ENCODE measurements around the gene KCTD2. TPM values are rescaled to one million over a fixed set of nuclear protein-coding genes. Genes with fewer than 3 reads are reported as not detected.
"Not testable (repeated sequence)": the region's sequence is repeated elsewhere in the genome, so short reads cannot be mapped to it uniquely, and the experiment has no call there.

The KCTD2 gene
- total RNA-seq, 1 experiment from 2014 or later = 28.0 TPM

DNA sequence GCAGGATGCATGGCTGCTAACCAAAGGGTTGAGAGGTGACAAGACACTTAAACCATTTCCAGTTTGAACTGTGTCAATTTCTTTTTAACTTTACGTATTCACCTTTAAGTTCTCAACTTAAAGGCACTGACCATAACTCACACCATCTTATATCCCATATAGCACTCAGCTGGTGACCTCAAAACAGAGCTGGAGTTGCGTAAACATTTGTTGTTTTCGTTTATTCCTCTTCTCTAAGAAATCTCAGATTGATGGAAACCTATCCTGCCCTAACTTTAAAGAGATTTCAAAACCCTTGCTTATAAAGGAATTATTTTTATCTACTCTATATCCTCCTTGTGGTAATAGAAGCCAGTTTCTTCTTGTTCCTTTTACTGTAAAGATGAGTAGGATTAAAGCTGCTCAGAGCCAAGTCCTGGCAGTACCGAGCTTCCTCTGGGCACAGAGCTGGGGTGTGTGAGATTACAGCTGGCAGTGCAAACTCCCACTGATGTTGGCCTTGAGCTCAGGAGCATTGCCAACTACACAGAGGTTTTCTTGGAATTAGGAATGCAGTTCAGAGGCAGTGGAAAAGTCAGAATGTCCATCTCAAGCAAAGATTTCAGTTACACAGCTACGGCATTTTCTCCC, 1.3 kb downstream of the KCTD2 start:
- no peak for DNase-seq (ENCODE audit: extremely low read depth, low read depth)

DNA sequence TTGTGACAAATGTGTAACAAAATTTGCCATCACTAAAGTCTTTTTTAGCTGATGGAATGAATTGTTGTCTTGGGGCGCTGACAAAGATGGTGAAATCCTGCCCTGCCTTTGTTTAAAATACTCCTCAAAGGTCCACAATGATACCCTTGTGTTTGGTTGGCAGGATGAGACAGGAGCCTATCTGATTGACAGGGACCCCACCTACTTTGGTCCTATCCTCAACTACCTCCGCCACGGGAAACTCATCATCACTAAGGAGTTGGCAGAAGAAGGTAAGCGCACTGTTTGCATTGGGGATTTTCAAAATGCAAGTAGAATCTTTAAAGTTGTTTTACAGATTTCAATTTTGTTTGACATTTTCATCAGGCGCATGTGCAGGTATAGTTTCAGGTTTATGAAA, 2.0 kb downstream of the KCTD2 start:
- no peak for DNase-seq (ENCODE audit: extremely low read depth, low read depth)

GRCh38 chr17:75049706-75050105, 2.7 kb downstream of the KCTD2 start:
- DNase-seq (ENCODE audit: extremely low read depth, low read depth) = no peak

GRCh38 chr17:75051941-75052340, 4.9 kb downstream of the KCTD2 start:
- no peak for DNase-seq (ENCODE audit: extremely low read depth, low read depth)

- no peak for DNase-seq (ENCODE audit: extremely low read depth, low read depth)
These were observed 12.6 kb downstream of the KCTD2 start for GRCh38 chr17:75059369-75060345.

DNA sequence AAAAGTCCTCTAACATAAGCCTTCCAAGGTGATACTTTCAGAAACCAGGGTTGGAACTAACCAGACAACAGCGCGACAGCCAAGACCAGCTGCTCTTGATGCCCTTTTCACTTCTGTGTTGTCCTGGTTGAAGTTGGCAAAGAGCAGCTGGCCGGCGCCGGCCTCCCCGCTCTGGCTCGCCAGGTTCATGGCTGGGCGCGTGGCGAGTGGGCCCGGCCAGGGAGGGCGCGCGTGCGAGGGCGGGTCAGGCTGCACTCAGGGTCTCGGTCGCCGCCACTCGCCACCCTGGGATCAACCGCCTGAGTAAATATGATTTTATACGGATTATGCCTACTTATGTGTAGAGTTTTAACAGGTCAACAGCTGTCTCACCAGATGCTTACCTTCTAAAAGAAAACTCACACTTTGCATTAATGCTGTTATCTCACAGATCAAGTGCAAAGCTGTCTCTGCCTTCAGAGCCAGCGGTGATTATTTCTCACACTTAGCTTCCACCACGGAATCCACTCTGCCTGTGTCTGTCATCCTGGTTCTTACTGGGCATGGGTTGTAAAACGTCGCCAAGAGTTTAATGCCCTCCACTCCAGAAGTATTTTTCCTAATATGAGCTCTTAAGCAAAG, 13.5 kb downstream of the KCTD2 start:
- DNase-seq (ENCODE audit: extremely low read depth, low read depth) = no peak

- DNase-seq (ENCODE audit: extremely low read depth, low read depth) = no peak
These were observed 14.0 kb downstream of the KCTD2 start for GRCh38 chr17:75061055-75061438.

DNA sequence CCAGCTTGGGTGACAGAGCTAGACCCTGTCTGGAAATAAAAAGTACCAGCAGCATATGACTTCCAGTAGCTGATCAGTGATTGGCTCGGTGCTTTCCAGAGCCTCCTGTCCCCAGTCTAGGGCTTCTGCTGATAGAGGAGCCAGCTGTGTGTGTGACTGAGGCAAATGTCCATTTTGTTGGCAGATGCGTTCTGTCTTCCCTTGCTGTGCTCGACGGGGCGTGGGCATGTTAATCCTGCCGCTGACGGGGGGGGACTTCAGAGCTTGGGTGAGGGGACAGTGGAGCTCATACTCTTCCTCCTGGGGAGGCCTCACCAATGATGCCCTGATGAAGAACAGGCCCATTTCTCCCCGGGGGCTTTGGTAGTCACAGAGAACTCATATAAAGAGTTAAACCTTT, 14.6 kb downstream of the KCTD2 start:
- DNase-seq (ENCODE audit: extremely low read depth, low read depth) = no peak

- DNase-seq (ENCODE audit: extremely low read depth, low read depth) = no peak
These were observed 16.2 kb downstream of the KCTD2 start for GRCh38 chr17:75063201-75063600.

GRCh38 chr17:75063626-75064025, 16.6 kb downstream of the KCTD2 start:
- DNase-seq (ENCODE audit: extremely low read depth, low read depth) = no peak

DNA sequence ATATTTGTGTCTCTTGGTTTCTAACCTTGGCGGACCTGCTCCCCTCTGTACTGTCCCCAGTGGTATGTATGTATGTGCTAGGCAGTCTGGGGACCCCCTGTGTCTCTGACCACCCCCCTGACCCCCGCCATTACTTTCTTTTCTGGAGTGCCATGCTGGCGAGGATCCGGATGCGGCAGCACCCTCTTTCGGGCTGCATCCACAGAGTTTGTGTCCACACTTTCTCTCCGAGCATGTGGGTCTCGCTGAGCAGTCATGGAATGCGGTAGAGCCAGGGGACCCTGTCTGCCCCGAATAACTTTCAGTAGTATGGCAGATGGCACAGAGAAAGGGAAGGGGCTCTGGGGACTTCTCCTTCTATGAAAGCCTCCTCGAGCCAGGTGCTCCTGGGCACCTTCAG, 17.0 kb downstream of the KCTD2 start:
- DNase-seq (ENCODE audit: extremely low read depth, low read depth) = no peak

DNA sequence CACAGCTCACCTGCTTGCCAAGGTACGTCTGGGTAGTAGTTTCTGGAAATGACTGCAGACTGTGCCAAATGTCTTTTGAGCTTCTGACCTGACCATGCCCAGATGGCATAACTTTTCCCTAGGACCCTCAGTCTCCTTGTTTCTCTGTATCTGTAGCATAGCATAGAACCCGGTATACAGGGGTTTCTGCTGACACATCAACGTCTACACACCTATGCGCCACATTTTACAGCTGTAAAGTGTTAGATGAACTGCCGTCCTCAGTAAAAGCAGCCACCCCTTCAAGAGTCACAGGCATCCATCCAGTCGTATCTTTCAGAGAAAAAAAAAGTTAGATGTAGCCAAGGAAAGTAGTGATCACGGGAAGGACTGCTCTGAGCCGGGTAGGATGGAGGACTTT, 17.4 kb downstream of the KCTD2 start:
- DNase-seq (ENCODE audit: extremely low read depth, low read depth) = no peak

GRCh38 chr17:75064867-75065561, 18.0 kb downstream of the KCTD2 start:
- no peak for DNase-seq (ENCODE audit: extremely low read depth, low read depth)

DNA sequence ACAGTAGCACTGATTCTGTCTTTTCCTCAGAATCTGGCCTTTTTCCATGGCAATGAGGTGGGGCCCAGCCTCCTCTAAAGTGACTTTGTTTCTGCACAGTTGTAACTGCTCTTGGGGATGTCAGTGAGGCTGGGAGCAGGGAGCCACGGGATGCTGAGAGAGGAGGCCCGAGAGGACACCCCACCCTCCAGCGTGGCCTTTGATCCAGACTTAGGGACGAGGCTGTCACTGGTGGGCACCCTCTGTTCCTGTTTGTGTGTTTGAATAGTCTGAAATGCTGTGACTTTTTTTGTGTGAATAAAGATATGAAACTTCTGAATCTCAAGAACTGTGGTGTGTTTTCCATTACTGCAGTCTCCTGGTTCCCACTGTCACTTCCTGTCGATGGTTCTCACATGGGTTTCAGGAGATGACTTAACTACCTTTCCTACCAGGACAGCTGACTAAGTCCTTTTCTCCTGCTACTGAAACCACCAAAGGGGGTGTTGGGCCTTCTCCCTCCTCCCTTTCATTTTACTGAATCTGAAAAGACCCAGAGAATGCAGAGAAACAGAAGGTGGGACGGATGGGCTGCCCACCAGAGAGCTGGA, 18.6 kb downstream of the KCTD2 start:
- no peak for DNase-seq (ENCODE audit: extremely low read depth, low read depth)

DNA sequence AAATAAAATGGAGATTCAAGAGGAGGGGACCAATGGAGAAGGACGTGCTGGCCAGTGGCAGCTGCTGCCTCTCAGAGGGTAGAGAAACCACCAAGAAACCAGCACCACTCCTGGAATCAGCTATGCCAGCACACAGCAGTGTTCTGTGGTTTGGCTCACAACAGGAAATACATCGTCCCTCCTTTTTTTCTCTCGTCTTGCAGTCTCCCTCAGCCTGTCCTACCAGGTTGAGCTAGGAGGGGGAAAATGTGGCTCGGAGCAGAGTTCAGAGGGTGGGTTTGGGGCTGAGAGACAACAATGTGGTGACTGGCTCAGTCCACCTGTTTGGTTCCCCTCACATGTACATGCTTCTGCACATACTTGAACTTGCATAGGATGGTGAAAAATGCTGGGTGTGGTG, 20.8 kb downstream of the KCTD2 start:
- DNase-seq (ENCODE audit: extremely low read depth, low read depth) = no peak

DNA sequence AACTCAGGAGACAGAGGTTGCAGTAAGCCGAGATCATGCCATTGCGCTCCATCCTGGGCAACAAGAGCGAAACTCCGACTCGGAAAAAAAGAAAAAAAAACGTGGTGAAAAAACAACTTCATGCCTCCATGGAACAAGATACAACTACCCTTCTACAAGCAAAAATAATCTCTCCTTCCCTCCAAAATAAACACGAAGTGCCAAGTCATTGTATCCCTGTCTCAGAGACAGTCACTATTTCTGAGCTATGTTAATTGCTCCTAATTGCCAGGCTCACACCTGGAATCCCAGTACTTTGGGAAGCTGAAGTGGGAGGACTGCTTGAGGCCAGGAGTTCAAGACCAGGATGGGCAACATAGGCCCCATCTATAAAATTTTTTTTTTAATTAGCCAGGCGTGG, 21.7 kb downstream of the KCTD2 start:
- DNase-seq (ENCODE audit: extremely low read depth, low read depth) = no peak

DNA sequence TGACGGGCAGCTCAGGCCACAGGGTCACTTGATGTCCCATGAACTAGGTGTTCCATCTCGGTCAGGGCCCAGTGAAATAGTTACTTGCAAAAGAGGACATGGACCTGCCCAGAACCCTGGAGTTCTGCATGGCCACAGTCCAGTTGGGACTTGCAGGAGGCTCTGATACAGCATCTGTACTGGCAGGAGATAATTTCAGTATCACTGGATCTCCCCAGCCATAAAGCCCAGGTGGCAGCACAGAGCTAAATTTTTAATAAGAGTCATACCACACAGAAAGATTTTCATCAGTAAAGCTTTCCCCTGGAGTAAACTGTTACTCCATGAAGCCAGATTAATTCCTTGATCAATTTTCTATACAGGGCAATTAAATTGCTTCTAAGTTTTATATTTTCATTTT, 22.8 kb downstream of the KCTD2 start:
- peak; percentile 47 for DNase-seq (ENCODE audit: extremely low read depth, low read depth)

- DNase-seq (ENCODE audit: extremely low read depth, low read depth) = not testable (repeated sequence)
These were observed 24.6 kb downstream of the KCTD2 start for GRCh38 chr17:75071478-75072271.

- not testable (repeated sequence) for DNase-seq (ENCODE audit: extremely low read depth, low read depth)
These were observed 25.9 kb downstream of the KCTD2 start for GRCh38 chr17:75072909-75073308.

GRCh38 chr17:75073618-75074047, 26.6 kb downstream of the KCTD2 start:
- DNase-seq (ENCODE audit: extremely low read depth, low read depth) = no peak
